Common myeloid progenitor, CD34-positive (primary cell): ENCODE results near the gene ATOSB.

ENCODE experiments used
- CTCF ChIA-PET: fragments of 350-600 bp; sonication (Branson Sonifier 250); formaldehyde crosslinking; loops from one replicate; lab custom pipeline; 2021; ENCODE audit warnings: antibody characterized with exemption; lab: Charles Lee
- POLR2A ChIA-PET: fragments of 350-600 bp; sonication (Branson Sonifier 250); formaldehyde crosslinking; loops from one replicate; lab custom pipeline; 2021; ENCODE audit warnings: antibody characterized with exemption; lab: Charles Lee
- DNase-seq, 3 donors: peaks; one replicate each; pipeline versions ENCODE4 v3.0.0 to v3.0.0-alpha.2; 2013
- H3K27ac ChIP-seq, 2 experiments: 1 replicate in 1 of 2; 2 replicates in 1 of 2; pipeline ENCODE4 v1.7.0; 2013; ENCODE audit warnings: inconsistent platforms in 2 of 2, low read length in 2 of 2, mild to moderate bottlenecking in 2 of 2, low read depth in 1 of 2, moderate library complexity in 1 of 2; ENCODE audit not compliant: severe bottlenecking in 2 of 2, insufficient read depth in 1 of 2, poor library complexity in 1 of 2
- H3K27me3 ChIP-seq, 5 experiments: replicated peaks in 2 of 5; 1 replicate in 3 of 5; 2 replicates in 2 of 5; pipeline versions ENCODE4 v1.6.1 to v1.7.0; 2013; ENCODE audit warnings: low read length in 4 of 5, mild to moderate bottlenecking in 2 of 5, moderate library complexity in 2 of 5, inconsistent platforms in 1 of 5; ENCODE audit not compliant: insufficient read depth in 5 of 5, control insufficient read depth in 4 of 5
- H3K36me3 ChIP-seq, 4 experiments: 1 replicate in 2 of 4; 2 replicates in 2 of 4; pipeline versions ENCODE4 v1.6.1 to v1.7.0; 2013; ENCODE audit warnings: low read length in 3 of 4, control low read depth in 1 of 4, mild to moderate bottlenecking in 1 of 4; ENCODE audit not compliant: control insufficient read depth in 4 of 4, insufficient read depth in 4 of 4
- H3K4me1 ChIP-seq, 4 experiments: 1 replicate in 3 of 4; 2 replicates in 1 of 4; pipeline versions ENCODE4 v1.6.1 to v1.7.1; 2013; ENCODE audit warnings: low read length in 3 of 4, mild to moderate bottlenecking in 3 of 4, control low read depth in 1 of 4, inconsistent platforms in 1 of 4, moderate library complexity in 1 of 4; ENCODE audit not compliant: control insufficient read depth in 4 of 4, insufficient read depth in 4 of 4; ENCODE audit errors: control extremely low read depth in 1 of 4
- H3K4me3 ChIP-seq, 7 experiments: 1 replicate in 4 of 7; 2 replicates in 3 of 7; pipeline versions ENCODE4 v1.5.1 to v1.7.0; 2013; ENCODE audit warnings: mild to moderate bottlenecking in 7 of 7, low read length in 6 of 7, moderate library complexity in 6 of 7, inconsistent platforms in 2 of 7, low read depth in 2 of 7, control low read depth in 1 of 7; ENCODE audit not compliant: insufficient read depth in 4 of 7, control insufficient read depth in 1 of 7; ENCODE audit errors: extremely low read depth in 1 of 7
- H3K9me3 ChIP-seq, 5 experiments: 1 replicate in 4 of 5; 2 replicates in 1 of 5; pipeline versions ENCODE4 v1.6.1 to v1.7.1; 2013; ENCODE audit warnings: low read length in 4 of 5, mild to moderate bottlenecking in 2 of 5, inconsistent platforms in 1 of 5, low read depth in 1 of 5, moderate library complexity in 1 of 5; ENCODE audit not compliant: control insufficient read depth in 4 of 5, insufficient read depth in 2 of 5; ENCODE audit errors: control extremely low read depth in 1 of 5
- WGBS: methylation state at CpG from one replicate; pipeline ENCODE4 v1.1.5; 2013; ENCODE audit not compliant: insufficient coverage; 5-methylcytosine and 5-hydroxymethylcytosine counted together

ATOSB gene

GRCh38 chr9:35136866-35137265 lies 21.2 kb upstream of the ATOSB start:
- Histone ChIP-seq H3K9me3 (peaks cover 0 to 12% (median 7%) of the 10 kb centered on the region in 5 experiments), H3K36me3 (no peaks in the 10 kb centered on the region), H3K27ac (no peak overlapping the region), H3K4me3 (no peak overlapping the region), H3K27me3 (no peaks in the 10 kb centered on the region), H3K4me1 (no peaks in the 10 kb centered on the region)
- WGBS: 99% methylated on average over 8 of the region's 8 CpGs
- ChIA-PET POLR2A (no interaction called here), CTCF (no interaction called here)
- no peak for DNase-seq

- Histone ChIP-seq H3K4me3 (no peak overlapping the region), H3K4me1 (no peaks in the 10 kb centered on the region), H3K27me3 (no peaks in the 10 kb centered on the region), H3K27ac (no peak overlapping the region), H3K9me3 (peaks cover 0 to 5% (median 2%) of the 10 kb centered on the region in 5 experiments), H3K36me3 (no peaks in the 10 kb centered on the region)
- ChIA-PET CTCF (interaction anchor here (0.6 to 0.9 kb wide), 2 partner anchors 22 to 159 kb away, joined by 3 to 4 read pairs; no protein-coding TSS in a partner anchor), POLR2A (no interaction called here)
- no peak for DNase-seq
- 100% methylated on average over 2 of the region's 7 CpGs for WGBS
Measured at GRCh38 chr9:35135988-35136387, 20.3 kb upstream of the ATOSB start.

- DNase-seq: no peak
- Histone ChIP-seq H3K36me3 (no peaks in the 10 kb centered on the region), H3K4me3 (no peak overlapping the region), H3K27me3 (no peaks in the 10 kb centered on the region), H3K27ac (no peak overlapping the region), H3K4me1 (no peaks in the 10 kb centered on the region), H3K9me3 (peaks cover 0 to 5% (median 2%) of the 10 kb centered on the region in 5 experiments)
- ChIA-PET CTCF (interaction anchor here (0.6 kb wide), 1 partner anchor 172 kb away, joined by 3 read pairs; no protein-coding TSS in a partner anchor), POLR2A (no interaction called here)
- WGBS: 79% methylated on average over 5 of the region's 6 CpGs
Measured at GRCh38 chr9:35134920-35135319, 19.3 kb upstream of the ATOSB start.

- WGBS: 29% methylated on average over 23 of the region's 30 CpGs
Measured at GRCh38 chr9:35116898-35117551, 1.4 kb upstream of the ATOSB start.

GRCh38 chr9:35116539-35116897 lies 856 bp upstream of the ATOSB start:
- Histone ChIP-seq H3K36me3 (no peaks in the 10 kb centered on the region), H3K4me1 (peaks cover 14 to 47% (median 45%) of the 10 kb centered on the region in 4 experiments), H3K27ac (peak overlapping the region in 1 of 2 experiments; percentile 87), H3K4me3 (peak overlapping the region; percentile 42 to 97 (median 83)), H3K27me3 (no peaks in the 10 kb centered on the region), H3K9me3 (no peaks in the 10 kb centered on the region)
- no peak for DNase-seq
- CTCF ChIA-PET: interaction anchor here (0.6 to 7.8 kb wide), 15 partner anchors 9 to 438 kb away, joined by 3 to 48 read pairs (median 4); partner anchors contain the start of genes PIGO and STOML2
- WGBS: 0% methylated on average over 6 of the region's 12 CpGs
- POLR2A ChIA-PET: interaction anchor here (0.6 kb wide), 1 partner anchor 45 kb away, joined by 4 read pairs; no protein-coding TSS in a partner anchor

More at GRCh38 chr9:35116898-35117551, 1.4 kb upstream of the ATOSB start:
- Histone ChIP-seq H3K36me3 (no peaks in the 10 kb centered on the region), H3K27me3 (no peaks in the 10 kb centered on the region), H3K4me1 (peaks cover 11 to 43% (median 41%) of the 10 kb centered on the region in 4 experiments), H3K9me3 (no peaks in the 10 kb centered on the region), H3K27ac (no peak overlapping the region), H3K4me3 (peak overlapping the region in 6 of 7 experiments; percentile 75 to 97 (median 83))
- peak; percentile 95 to 98 (median 96) for DNase-seq
- CTCF ChIA-PET: interaction anchor here (0.6 to 7.8 kb wide), 15 partner anchors 9 to 437 kb away, joined by 3 to 48 read pairs (median 4); partner anchors contain the start of genes PIGO and STOML2
- POLR2A ChIA-PET: interaction anchor here (0.7 kb wide), 1 partner anchor 139 kb away, joined by 3 read pairs; no protein-coding TSS in a partner anchor

GRCh38 chr9:35114840-35115628 lies 628 bp downstream of the ATOSB start:
- H3K4me1 ChIP-seq: peaks cover 19 to 60% (median 57%) of the 10 kb centered on the region in 4 experiments
- peak overlapping the region; percentile 65 to 87 for H3K27ac ChIP-seq
- POLR2A ChIA-PET: interaction anchor here (0.9 to 1.5 kb wide), 3 partner anchors 12 to 377 kb away, joined by 3 to 6 read pairs (median 6); partner anchors contain the start of genes FANCG and STOML2
- CTCF ChIA-PET: interaction anchor here (0.9 to 7.8 kb wide), 12 partner anchors 9 to 504 kb away, joined by 3 to 48 read pairs (median 4); partner anchors contain the start of genes STOML2 and VCP
- H3K9me3 ChIP-seq: no peaks in the 10 kb centered on the region
- peak overlapping the region; percentile 42 to 97 (median 83) for H3K4me3 ChIP-seq
- no peaks in the 10 kb centered on the region for H3K27me3 ChIP-seq
- H3K36me3 ChIP-seq: no peaks in the 10 kb centered on the region
- DNase-seq: peak in 2 of 3 donors; percentile 53 to 62
- 2% methylated on average over 10 of the region's 12 CpGs for WGBS
